HuH-7 (cell line): ENCODE data around the gene SH3RF3.

Source experiments
- DNase-seq: peaks from one replicate; pipeline ENCODE4 v3.0.0; 2011; ENCODE audit warnings: low spot score

The SH3RF3 gene

GRCh38 chr2:109476641-109477441, 347.8 kb downstream of the SH3RF3 start:
- DNase-seq = no peak

GRCh38 chr2:109478906-109479493, 350.0 kb downstream of the SH3RF3 start:
- DNase-seq = no peak

GRCh38 chr2:109479804-109480203, 350.8 kb downstream of the SH3RF3 start:
- no peak for DNase-seq

GRCh38 chr2:109480486-109481195, 351.6 kb downstream of the SH3RF3 start:
- no peak for DNase-seq

GRCh38 chr2:109481196-109481555, 352.2 kb downstream of the SH3RF3 start:
- DNase-seq = no peak

GRCh38 chr2:109481599-109481998, 352.6 kb downstream of the SH3RF3 start:
- no peak for DNase-seq

GRCh38 chr2:109482361-109482861, 353.4 kb downstream of the SH3RF3 start:
- no peak for DNase-seq

GRCh38 chr2:109486711-109487535, 357.9 kb downstream of the SH3RF3 start:
- DNase-seq = no peak

- no peak for DNase-seq
Observed at GRCh38 chr2:109487536-109487869, 358.5 kb downstream of the SH3RF3 start.

- DNase-seq = no peak
Observed at GRCh38 chr2:109487871-109488655, 359.1 kb downstream of the SH3RF3 start.

GRCh38 chr2:109489296-109489695, 360.3 kb downstream of the SH3RF3 start:
- DNase-seq = no peak

GRCh38 chr2:109493176-109493935, 364.4 kb downstream of the SH3RF3 start:
- DNase-seq = no peak

GRCh38 chr2:109494351-109494750, 365.3 kb downstream of the SH3RF3 start:
- DNase-seq = no peak

GRCh38 chr2:109497463-109497862, 368.5 kb downstream of the SH3RF3 start:
- DNase-seq = no peak

GRCh38 chr2:109497911-109498870, 369.2 kb downstream of the SH3RF3 start:
- DNase-seq = no peak

GRCh38 chr2:109498906-109499305, 369.9 kb downstream of the SH3RF3 start:
- no peak for DNase-seq

- DNase-seq = no peak
Observed at GRCh38 chr2:109499566-109499965, 370.6 kb downstream of the SH3RF3 start.

- DNase-seq = no peak
Observed at GRCh38 chr2:109500910-109501309, 371.9 kb downstream of the SH3RF3 start.

GRCh38 chr2:109501461-109501860, 372.5 kb downstream of the SH3RF3 start:
- DNase-seq = no peak
